Heart right ventricle (tissue), 16 donors: ENCODE measurements around the gene TFE3. TPM values are rescaled to one million over a fixed set of nuclear protein-coding genes. Genes with fewer than 3 reads are reported as not detected.
A peak's percentile ranks its signal among the peaks of the same experiment; 100 is the strongest.
"Not testable (repeated sequence)": the region's sequence is repeated elsewhere in the genome, so short reads cannot be mapped to it uniquely, and the experiment has no call there.

Experiments used
- ATAC-seq, 8 donors: fragments of 200-7000 bp; cut with Tn5 transposase; one replicate each; pipeline ENCODE4 v1.9.1; 2020; ENCODE audit warnings: mild to moderate bottlenecking in 8 of 8, moderate library complexity in 8 of 8, moderate number of reproducible peaks in 1 of 8
- DNase-seq, 2 donors: peaks; one replicate each; pipeline ENCODE4 v3.0.0-alpha.2; 2020
- H3K27ac ChIP-seq, 10 donors: fragments of 200-600 bp; sonication (generic) in 2 of 10; one replicate each; pipeline versions ENCODE4 v1.5.0 to v1.8.0; 2020 to 2022; ENCODE audit warnings: mild to moderate bottlenecking in 3 of 10
- H3K27me3 ChIP-seq, 7 donors: fragments of 200-600 bp; one replicate each; pipeline ENCODE4 v1.8.0; 2021 to 2022; ENCODE audit warnings: mild to moderate bottlenecking in 2 of 7
- H3K36me3 ChIP-seq, 9 donors: fragments of 200-600 bp; sonication (generic) in 1 of 9; one replicate each; pipeline versions ENCODE4 v1.5.0 to v1.8.0; 2020 to 2022; ENCODE audit warnings: mild to moderate bottlenecking in 2 of 9
- H3K4me1 ChIP-seq, 9 donors: fragments of 200-600 bp; sonication (generic) in 1 of 9; one replicate each; pipeline versions ENCODE4 v1.5.0 to v1.8.0; 2020 to 2022; ENCODE audit warnings: mild to moderate bottlenecking in 4 of 9
- H3K4me3 ChIP-seq, 10 donors: fragments of 200-600 bp; sonication (generic) in 2 of 10; one replicate each; pipeline versions ENCODE4 v1.5.0 to v1.8.0; 2020 to 2022; ENCODE audit warnings: mild to moderate bottlenecking in 7 of 10, moderate library complexity in 2 of 10
- H3K9me3 ChIP-seq, 11 donors: fragments of 200-600 bp in 10 of 11; sonication (generic) in 2 of 11; one replicate each; pipeline versions ENCODE4 v1.5.0 to v1.8.0; 2013 to 2022; ENCODE audit warnings: mild to moderate bottlenecking in 2 of 11, control low read depth in 1 of 11, moderate library complexity in 1 of 11
- WGBS, 2 donors: extraction: QIAGEN DNeasy Blood & Tissue Kit; methylation state at CpG; one replicate each; pipeline ENCODE4 v1.1.7; 2013; ENCODE audit warnings: inconsistent platforms in 1 of 2; 5-methylcytosine and 5-hydroxymethylcytosine counted together
- intact Hi-C, 10 donors: fragments of 100-400 bp; cut with DNase I; formaldehyde crosslinking; loops; one replicate each; pipeline versions ENCODE4 v1.11.1 to v1.14.2; 2022
- polyA plus RNA-seq, 2 donors: library from polyadenylated mRNA; stranded (reverse); fragments of 200-250 nt; gene quantifications; one replicate each; pipeline ENCODE4 v1.2.3, GENCODE V29; 2013
- total RNA-seq, 10 donors: library from RNA; stranded (reverse); fragmentation: NEBNext Ultra II Directional in 3 of 10; extraction: Animal tissue kit (Norgen Biotek cat#: 25700) in 3 of 10; gene quantifications; one replicate each; pipeline versions ENCODE4 v1.2.1 to v1.2.4, GENCODE V29; 2021 to 2023
- TF ChIP-seq, protein P1 (sequence below), 9 donors: fragments of 200-600 bp; sonication (generic) in 2 of 9; IDR thresholded peaks; one replicate each; pipeline versions ENCODE4 v1.5.0 to v1.8.0; 2021 to 2022; ENCODE audit warnings: antibody characterized with exemption in 9 of 9, mild to moderate bottlenecking in 5 of 9, moderate library complexity in 1 of 9
- donor health status: Arrhythmogenic right ventricular cardiomyopathy.
- donor health status: ischemic (EF 13 %, LVEDD 7.1; RV severe dilation, severe dysfunction).
- donor health status: healthy with polysubstance abuse.
- donor health status: DM: no; HTN: yes; CAD: no.
- donor health status: DM: no; HTN: no; CAD: no.
- donor health status: ischemic (EF 25% LVEDD 6.9; RV normal size, moderate dysfunction).
- donor health status: ischemic (EF 25% LVEDD 5.7; RV mildly dilated, moderate dysfunction).
- donor health status: healthy.
- donor health status: DM: yes; HTN: yes; CAD: no.
- donor health status: Ischemic cardiomyopathy.
- donor health status: ischemic (EF 35%, LVEDD 5.7; RV mildly dilated, moderate dysfunction).
- donor health status: nonischemic (EF 11% LVEDD 7.7; RV severe dilation, severe dysfunction).
- donor health status: DM: yes; HTN: yes; CAD: no.
- donor health status: PGD.
- donor health status: ischemic (EF 29% LVEDD 5.4; RV normal size, mild dysfunction).
- donor health status: nonischemic (EF 23%, LVEDD 6.1; RV moderate dilation, normal function).

Gene TFE3
- total and polyA plus RNA-seq, 12 donors: 13.8 to 34.8 (median 16.6) TPM

- H3K27me3 ChIP-seq: no peaks in the 10 kb centered on the region
- DNase-seq (peak in 1 of 2 donors; percentile 32), ATAC-seq (peak in 5 of 8 donors; percentile 37 to 57 (median 44))
- H3K4me1 ChIP-seq: no peaks in the 10 kb centered on the region
- H3K9me3 ChIP-seq: no peaks in the 10 kb centered on the region
- intact Hi-C loops: no loop called here
- WGBS, 2 donors: 67 to 74% methylated on average over 4 of the region's 4 CpGs
- TF ChIP-seq, protein P1, sequence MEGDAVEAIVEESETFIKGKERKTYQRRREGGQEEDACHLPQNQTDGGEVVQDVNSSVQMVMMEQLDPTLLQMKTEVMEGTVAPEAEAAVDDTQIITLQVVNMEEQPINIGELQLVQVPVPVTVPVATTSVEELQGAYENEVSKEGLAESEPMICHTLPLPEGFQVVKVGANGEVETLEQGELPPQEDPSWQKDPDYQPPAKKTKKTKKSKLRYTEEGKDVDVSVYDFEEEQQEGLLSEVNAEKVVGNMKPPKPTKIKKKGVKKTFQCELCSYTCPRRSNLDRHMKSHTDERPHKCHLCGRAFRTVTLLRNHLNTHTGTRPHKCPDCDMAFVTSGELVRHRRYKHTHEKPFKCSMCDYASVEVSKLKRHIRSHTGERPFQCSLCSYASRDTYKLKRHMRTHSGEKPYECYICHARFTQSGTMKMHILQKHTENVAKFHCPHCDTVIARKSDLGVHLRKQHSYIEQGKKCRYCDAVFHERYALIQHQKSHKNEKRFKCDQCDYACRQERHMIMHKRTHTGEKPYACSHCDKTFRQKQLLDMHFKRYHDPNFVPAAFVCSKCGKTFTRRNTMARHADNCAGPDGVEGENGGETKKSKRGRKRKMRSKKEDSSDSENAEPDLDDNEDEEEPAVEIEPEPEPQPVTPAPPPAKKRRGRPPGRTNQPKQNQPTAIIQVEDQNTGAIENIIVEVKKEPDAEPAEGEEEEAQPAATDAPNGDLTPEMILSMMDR (IDR thresholded peaks at IDR 0.05): no peak
- no peak overlapping the region for H3K4me3 ChIP-seq
- H3K27ac ChIP-seq: no peak overlapping the region
- H3K36me3 ChIP-seq: peaks cover 0 to 80% (median 0%) of the 10 kb centered on the region in 9 donors
Measured at GRCh38 chrX:48989483-48989882, 53.7 kb downstream of the TFE3 start.

- Histone ChIP-seq H3K4me1 (no peaks in the 10 kb centered on the region), H3K4me3 (no peak overlapping the region), H3K36me3 (peaks cover 0 to 82% (median 15%) of the 10 kb centered on the region in 9 donors), H3K27me3 (peaks cover 0 to 4% (median 0%) of the 10 kb centered on the region in 7 donors), H3K27ac (no peak overlapping the region), H3K9me3 (no peaks in the 10 kb centered on the region)
- ATAC-seq (no peak), DNase-seq (no peak)
- TF ChIP-seq, protein P1 (IDR thresholded peaks at IDR 0.05): no peak
- WGBS, 2 donors: 86 to 88% methylated on average over 3 of the region's 3 CpGs
- intact Hi-C loops: no loop called here
Measured at GRCh38 chrX:48983896-48984295, 59.3 kb downstream of the TFE3 start.

- peaks cover 0 to 4% (median 0%) of the 10 kb centered on the region in 7 donors for H3K27me3 ChIP-seq
- no peaks in the 10 kb centered on the region for H3K4me1 ChIP-seq
- DNase-seq (no peak), ATAC-seq (no peak)
- no peaks in the 10 kb centered on the region for H3K9me3 ChIP-seq
- H3K4me3 ChIP-seq: no peak overlapping the region
- TF ChIP-seq, protein P1 (IDR thresholded peaks at IDR 0.05): no peak
- WGBS, 2 donors: 94% methylated on average over 15 to 17 of the region's 17 CpGs
- no peak overlapping the region for H3K27ac ChIP-seq
- H3K36me3 ChIP-seq: peaks cover 0 to 84% (median 15%) of the 10 kb centered on the region in 9 donors
- intact Hi-C loops: no loop called here
Measured at GRCh38 chrX:48983081-48983480, 60.1 kb downstream of the TFE3 start.

GRCh38 chrX:48981178-48981577, 62.0 kb downstream of the TFE3 start:
- ATAC-seq: no peak
- TF ChIP-seq, protein P1 (IDR thresholded peaks at IDR 0.05): no peak

GRCh38 chrX:48980341-48980740, 62.8 kb downstream of the TFE3 start:
- not testable (repeated sequence) for ATAC-seq, H3K9me3 ChIP-seq, H3K27ac ChIP-seq, H3K27me3 ChIP-seq, DNase-seq, H3K4me3 ChIP-seq, H3K4me1 ChIP-seq
- intact Hi-C loops: loop anchor here in 1 of 10 donors (1.0 kb wide), 1 partner anchor 11 kb away; no protein-coding TSS in a partner anchor
- WGBS, 2 donors: 79 to 85% methylated on average over 3 to 4 of the region's 10 CpGs
- peaks cover 0 to 93% (median 15%) of the 10 kb centered on the region in 9 donors for H3K36me3 ChIP-seq

More at GRCh38 chrX:48981178-48981577, 62.0 kb downstream of the TFE3 start:
- 93 to 95% methylated on average over 9 to 10 of the region's 10 CpGs for WGBS, 2 donors
- Histone ChIP-seq H3K4me3 (no peak overlapping the region), H3K27me3 (peaks cover 0 to 4% (median 0%) of the 10 kb centered on the region in 7 donors), H3K36me3 (peaks cover 0 to 93% (median 15%) of the 10 kb centered on the region in 9 donors), H3K9me3 (no peaks in the 10 kb centered on the region), H3K4me1 (no peaks in the 10 kb centered on the region), H3K27ac (no peak overlapping the region)
- intact Hi-C loops: no loop called here
- no peak for DNase-seq
